Heart right ventricle (tissue), 16 donors: ENCODE measurements around the gene CDK9. TPM values are rescaled to one million over a fixed set of nuclear protein-coding genes. Genes with fewer than 3 reads are reported as not detected.

Experiments used
- ATAC-seq, 8 donors: fragments of 200-7000 bp; cut with Tn5 transposase; one replicate each; pipeline ENCODE4 v1.9.1; 2020; ENCODE audit warnings: mild to moderate bottlenecking in 8 of 8, moderate library complexity in 8 of 8, moderate number of reproducible peaks in 1 of 8
- DNase-seq, 2 donors: peaks; one replicate each; pipeline ENCODE4 v3.0.0-alpha.2; 2020
- H3K27ac ChIP-seq, 10 donors: fragments of 200-600 bp; sonication (generic) in 2 of 10; one replicate each; pipeline versions ENCODE4 v1.5.0 to v1.8.0; 2020 to 2022; ENCODE audit warnings: mild to moderate bottlenecking in 3 of 10
- H3K27me3 ChIP-seq, 7 donors: fragments of 200-600 bp; one replicate each; pipeline ENCODE4 v1.8.0; 2021 to 2022; ENCODE audit warnings: mild to moderate bottlenecking in 2 of 7
- H3K36me3 ChIP-seq, 9 donors: fragments of 200-600 bp; sonication (generic) in 1 of 9; one replicate each; pipeline versions ENCODE4 v1.5.0 to v1.8.0; 2020 to 2022; ENCODE audit warnings: mild to moderate bottlenecking in 2 of 9
- H3K4me1 ChIP-seq, 9 donors: fragments of 200-600 bp; sonication (generic) in 1 of 9; one replicate each; pipeline versions ENCODE4 v1.5.0 to v1.8.0; 2020 to 2022; ENCODE audit warnings: mild to moderate bottlenecking in 4 of 9
- H3K4me3 ChIP-seq, 10 donors: fragments of 200-600 bp; sonication (generic) in 2 of 10; one replicate each; pipeline versions ENCODE4 v1.5.0 to v1.8.0; 2020 to 2022; ENCODE audit warnings: mild to moderate bottlenecking in 7 of 10, moderate library complexity in 2 of 10
- H3K9me3 ChIP-seq, 11 donors: fragments of 200-600 bp in 10 of 11; sonication (generic) in 2 of 11; one replicate each; pipeline versions ENCODE4 v1.5.0 to v1.8.0; 2013 to 2022; ENCODE audit warnings: mild to moderate bottlenecking in 2 of 11, control low read depth in 1 of 11, moderate library complexity in 1 of 11
- CTCF ChIP-seq, 9 donors: fragments of 200-600 bp; sonication (generic) in 2 of 9; IDR thresholded peaks; one replicate each; pipeline versions ENCODE4 v1.5.0 to v1.8.0; 2021 to 2022; ENCODE audit warnings: antibody characterized with exemption in 9 of 9, mild to moderate bottlenecking in 5 of 9, moderate library complexity in 1 of 9
- WGBS, 2 donors: extraction: QIAGEN DNeasy Blood & Tissue Kit; methylation state at CpG; one replicate each; pipeline ENCODE4 v1.1.7; 2013; ENCODE audit warnings: inconsistent platforms in 1 of 2; 5-methylcytosine and 5-hydroxymethylcytosine counted together
- intact Hi-C, 10 donors: fragments of 100-400 bp; cut with DNase I; formaldehyde crosslinking; loops; one replicate each; pipeline versions ENCODE4 v1.11.1 to v1.14.2; 2022
- polyA plus RNA-seq, 2 donors: library from polyadenylated mRNA; stranded (reverse); fragments of 200-250 nt; gene quantifications; one replicate each; pipeline ENCODE4 v1.2.3, GENCODE V29; 2013
- total RNA-seq, 10 donors: library from RNA; stranded (reverse); fragmentation: NEBNext Ultra II Directional in 3 of 10; extraction: Animal tissue kit (Norgen Biotek cat#: 25700) in 3 of 10; gene quantifications; one replicate each; pipeline versions ENCODE4 v1.2.1 to v1.2.4, GENCODE V29; 2021 to 2023
- donor health status: Arrhythmogenic right ventricular cardiomyopathy.
- donor health status: ischemic (EF 13 %, LVEDD 7.1; RV severe dilation, severe dysfunction).
- donor health status: healthy with polysubstance abuse.
- donor health status: DM: no; HTN: yes; CAD: no.
- donor health status: DM: no; HTN: no; CAD: no.
- donor health status: ischemic (EF 25% LVEDD 6.9; RV normal size, moderate dysfunction).
- donor health status: ischemic (EF 25% LVEDD 5.7; RV mildly dilated, moderate dysfunction).
- donor health status: healthy.
- donor health status: DM: yes; HTN: yes; CAD: no.
- donor health status: Ischemic cardiomyopathy.
- donor health status: ischemic (EF 35%, LVEDD 5.7; RV mildly dilated, moderate dysfunction).
- donor health status: nonischemic (EF 11% LVEDD 7.7; RV severe dilation, severe dysfunction).
- donor health status: DM: yes; HTN: yes; CAD: no.
- donor health status: PGD.
- donor health status: ischemic (EF 29% LVEDD 5.4; RV normal size, mild dysfunction).
- donor health status: nonischemic (EF 23%, LVEDD 6.1; RV moderate dilation, normal function).

The CDK9 gene
- total and polyA plus RNA-seq, 12 donors = 30.9 to 59.0 (median 44.1) TPM

DNA sequence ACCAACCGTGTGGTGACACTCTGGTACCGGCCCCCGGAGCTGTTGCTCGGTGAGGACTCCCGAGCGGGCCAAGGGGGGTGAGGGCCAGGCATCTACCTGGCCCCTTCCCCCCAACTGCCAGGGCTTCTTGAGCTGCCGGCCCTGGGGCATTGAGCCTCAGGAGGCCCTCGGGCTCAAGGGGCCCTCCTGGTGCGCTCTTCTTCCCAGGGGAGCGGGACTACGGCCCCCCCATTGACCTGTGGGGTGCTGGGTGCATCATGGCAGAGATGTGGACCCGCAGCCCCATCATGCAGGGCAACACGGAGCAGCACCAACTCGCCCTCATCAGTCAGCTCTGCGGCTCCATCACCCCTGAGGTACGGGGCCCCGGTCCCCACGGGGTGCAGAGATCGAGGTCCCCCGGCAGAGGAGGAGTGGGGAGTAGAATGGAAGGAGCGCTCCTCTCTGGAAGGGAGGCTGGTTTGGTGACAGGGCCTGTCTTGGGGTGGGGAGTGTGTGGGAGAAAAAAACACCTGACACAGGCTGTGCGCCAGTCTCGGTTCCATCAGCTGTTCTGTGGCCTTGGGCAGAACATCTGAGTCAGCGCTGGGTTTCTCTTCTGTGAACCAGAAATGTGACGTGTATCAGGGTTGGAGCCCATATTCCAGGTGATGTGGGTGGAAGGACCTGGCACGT lies 2.6 kb downstream of the CDK9 start:
- Histone ChIP-seq H3K27me3 (no peaks in the 10 kb centered on the region), H3K9me3 (no peaks in the 10 kb centered on the region), H3K27ac (peak overlapping the region in 2 of 10 donors; percentile 13 to 97), H3K36me3 (peaks cover 0 to 68% (median 38%) of the 10 kb centered on the region in 9 donors), H3K4me1 (peaks cover 10 to 71% (median 50%) of the 10 kb centered on the region in 9 donors), H3K4me3 (no peak overlapping the region)
- WGBS, 2 donors = 87 to 89% methylated on average over 26 of the region's 26 CpGs
- intact Hi-C loops = loop anchor here in 9 of 10 donors (2.0 to 10.0 kb wide), 8 partner anchors 79 to 201 kb away; partner anchors contain the start of gene ST6GALNAC4 (in 2 of the 9)
- no peak for ATAC-seq
- TF ChIP-seq CTCF (IDR thresholded peaks at IDR 0.05) = no peak
- DNase-seq = no peak

- TF ChIP-seq CTCF (IDR thresholded peaks at IDR 0.05) = no peak
- H3K4me1 ChIP-seq = peaks cover 10 to 71% (median 48%) of the 10 kb centered on the region in 9 donors
- WGBS, 2 donors = 86 to 87% methylated on average over 25 of the region's 25 CpGs
- peaks cover 0 to 75% (median 38%) of the 10 kb centered on the region in 9 donors for H3K36me3 ChIP-seq
- no peaks in the 10 kb centered on the region for H3K27me3 ChIP-seq
- intact Hi-C loops = loop anchor here in 9 of 10 donors (2.0 to 10.0 kb wide), 8 partner anchors 78 to 202 kb away; partner anchors contain the start of gene ST6GALNAC4 (in 2 of the 9)
- ATAC-seq = no peak
- H3K27ac ChIP-seq = peak overlapping the region in 6 of 10 donors; percentile 61 to 97 (median 66)
- no peak for DNase-seq
- no peak overlapping the region for H3K4me3 ChIP-seq
- H3K9me3 ChIP-seq = no peaks in the 10 kb centered on the region
These were observed 3.3 kb downstream of the CDK9 start for GRCh38 chr9:127789179-127789578.

GRCh38 chr9:127790094-127790855 lies 4.4 kb downstream of the CDK9 start:
- peaks cover 0 to 77% (median 38%) of the 10 kb centered on the region in 9 donors for H3K36me3 ChIP-seq
- no peaks in the 10 kb centered on the region for H3K9me3 ChIP-seq
- H3K4me3 ChIP-seq = no peak overlapping the region
- H3K27ac ChIP-seq = peak overlapping the region in 9 of 10 donors; percentile 19 to 97 (median 64)
- no peaks in the 10 kb centered on the region for H3K27me3 ChIP-seq
- intact Hi-C loops = loop anchor here in 1 of 10 donors (5.0 kb wide), 1 partner anchor 122 kb away; no protein-coding TSS in a partner anchor
- no peak for TF ChIP-seq CTCF (IDR thresholded peaks at IDR 0.05)
- ATAC-seq = peak in 2 of 8 donors; percentile 4 to 5
- WGBS, 2 donors = 56 to 63% methylated on average over 9 of the region's 9 CpGs
- DNase-seq = no peak
- H3K4me1 ChIP-seq = peaks cover 10 to 68% (median 45%) of the 10 kb centered on the region in 9 donors

DNA sequence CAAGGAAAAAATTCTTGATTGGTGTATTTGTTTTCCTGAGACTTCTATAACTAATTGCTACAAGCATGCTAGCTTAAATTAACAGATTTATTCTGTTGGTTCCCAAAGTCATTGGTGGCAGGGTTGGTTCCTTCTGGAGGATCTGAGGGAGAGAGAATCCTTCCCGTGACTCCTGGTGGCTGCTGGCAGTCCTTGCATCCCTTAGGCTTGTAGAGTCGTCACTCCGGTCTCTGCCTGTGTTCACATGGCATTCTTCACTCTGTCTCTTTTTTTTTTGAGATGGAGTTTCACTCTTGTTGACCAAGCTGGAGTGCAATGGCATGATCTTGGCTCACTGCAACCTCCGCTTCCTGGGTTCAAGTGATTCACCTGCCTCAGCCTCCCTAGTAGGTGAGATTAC lies 5.3 kb downstream of the CDK9 start:
- 86 to 91% methylated on average over 4 of the region's 4 CpGs for WGBS, 2 donors
- H3K4me1 ChIP-seq = peaks cover 10 to 70% (median 48%) of the 10 kb centered on the region in 9 donors

More for the DNA sequence above, 5.3 kb downstream of the CDK9 start:
- DNase-seq (no peak), ATAC-seq (no peak)
- no peaks in the 10 kb centered on the region for H3K27me3 ChIP-seq
- intact Hi-C loops = loop anchor here in 1 of 10 donors (5.0 kb wide), 1 partner anchor 121 kb away; no protein-coding TSS in a partner anchor
- no peaks in the 10 kb centered on the region for H3K9me3 ChIP-seq
- peak overlapping the region in 5 of 10 donors; percentile 64 to 97 (median 68) for H3K27ac ChIP-seq
- H3K4me3 ChIP-seq = no peak overlapping the region
- TF ChIP-seq CTCF (IDR thresholded peaks at IDR 0.05) = no peak
- peaks cover 0 to 77% (median 38%) of the 10 kb centered on the region in 9 donors for H3K36me3 ChIP-seq
